Endothelial cell of umbilical vein (primary cell): ENCODE data around the gene SH3D21. TPM values are rescaled to one million over a fixed set of nuclear protein-coding genes. Genes with fewer than 3 reads are reported as not detected.

Source experiments
- BruUV-seq: library from RNA; stranded (reverse); fragments of 400-500 nt; replicated peaks from 2 replicates; lab custom pipeline; 2021; lab: Mats Ljungman, UMichigan
- CTCF ChIA-PET: fragments of 300-600, 350-600 bp; sonication (Branson Sonifier 250); formaldehyde crosslinking; loops from one replicate; lab custom pipeline; 2021; ENCODE audit warnings: antibody characterized with exemption, inconsistent platforms; lab: Charles Lee
- POLR2A ChIA-PET: fragments of 300-600, 350-600 bp; sonication (Branson Sonifier 250); formaldehyde crosslinking; loops from one replicate; lab custom pipeline; 2021; ENCODE audit warnings: antibody characterized with exemption, inconsistent platforms; lab: Charles Lee
- DNase-seq: peaks from one replicate; pipeline ENCODE4 v3.0.0-alpha.2; 2011; ENCODE audit warnings: low read depth, low spot score
- FAIRE-seq: peaks from 2 replicates; lab custom pipeline; 2011; peaks lifted over from hg19 to GRCh38; lab: Jason Lieb, UNC
- H2AFZ ChIP-seq: 2 replicates; pipeline ENCODE4 v1.6.0; 2012; ENCODE audit warnings: low read depth, low read length, control low read depth, inconsistent platforms
- H3K27ac ChIP-seq: 2 replicates; pipeline ENCODE4 v1.5.1; 2011; ENCODE audit warnings: low read depth, mild to moderate bottlenecking, control low read depth, low read length, moderate library complexity; ENCODE audit not compliant: insufficient read depth
- H3K27me3 ChIP-seq, 2 experiments: 2 replicates each; pipeline versions ENCODE4 v1.6.0 to v1.6.1; 2011; ENCODE audit warnings: low read length in 2 of 2, mixed read lengths in 1 of 2; ENCODE audit not compliant: control insufficient read depth in 2 of 2, insufficient read depth in 2 of 2
- H3K36me3 ChIP-seq, 2 experiments: 2 replicates in 1 of 2; 3 replicates in 1 of 2; pipeline ENCODE4 v1.5.1; 2011; ENCODE audit warnings: low read length in 2 of 2, mild to moderate bottlenecking in 1 of 2, moderate library complexity in 1 of 2; ENCODE audit not compliant: control insufficient read depth in 2 of 2, insufficient read depth in 2 of 2; ENCODE audit errors: extremely low read depth in 1 of 2
- H3K4me1 ChIP-seq: 3 replicates; pipeline ENCODE4 v1.5.1; 2011; ENCODE audit warnings: mild to moderate bottlenecking, low read length; ENCODE audit not compliant: control insufficient read depth, insufficient read depth; ENCODE audit errors: extremely low read depth
- H3K4me2 ChIP-seq: 2 replicates; pipeline ENCODE4 v1.6.1; 2011; ENCODE audit warnings: low read length, control low read depth, mixed read lengths; ENCODE audit not compliant: insufficient read depth
- H3K4me3 ChIP-seq, 3 experiments: fragments of 200-600 bp in 1 of 3; sonication (generic), shearing (Covaris generic) in 1 of 3; replicated peaks in 1 of 3; 2 replicates each; pipeline ENCODE4 v1.5.1; 2011 to 2016; ENCODE audit warnings: control low read depth in 3 of 3, low read length in 3 of 3, mild to moderate bottlenecking in 2 of 3, inconsistent platforms in 1 of 3, low read depth in 1 of 3, moderate library complexity in 1 of 3; ENCODE audit not compliant: insufficient read depth in 1 of 3
- H3K79me2 ChIP-seq: 2 replicates; pipeline ENCODE4 v1.6.0; 2012; ENCODE audit warnings: low read length, inconsistent platforms; ENCODE audit not compliant: control insufficient read depth, insufficient read depth
- H3K9ac ChIP-seq: replicated peaks from 2 replicates; pipeline ENCODE3; 2011; ENCODE audit warnings: low read length, control low read depth; ENCODE audit not compliant: insufficient read depth; ENCODE audit errors: extremely low read depth
- H3K9me1 ChIP-seq: replicated peaks from 3 replicates; pipeline ENCODE4 v1.6.0; 2011; ENCODE audit warnings: mild to moderate bottlenecking, low read length; ENCODE audit not compliant: control insufficient read depth, insufficient read depth; ENCODE audit errors: extremely low read depth
- H3K9me3 ChIP-seq: replicated peaks from 2 replicates; pipeline ENCODE4 v1.5.1; 2012; ENCODE audit warnings: low read length, inconsistent platforms; ENCODE audit not compliant: control insufficient read depth, insufficient read depth
- H4K20me1 ChIP-seq: replicated peaks from 2 replicates; pipeline ENCODE3; 2011; ENCODE audit warnings: mild to moderate bottlenecking, low read length; ENCODE audit not compliant: control insufficient read depth, insufficient read depth; ENCODE audit errors: extremely low read depth
- CTCF ChIP-seq, 2 donors: IDR thresholded peaks; 1 replicate in 1 of 2; 2 replicates in 1 of 2; pipeline ENCODE4 v1.5.1; 2011; ENCODE audit warnings: low read length in 2 of 2, mild to moderate bottlenecking in 2 of 2, moderate library complexity in 2 of 2, control low read depth in 1 of 2, inconsistent platforms in 1 of 2, low read depth in 1 of 2; ENCODE audit not compliant: insufficient read depth in 1 of 2; ENCODE audit errors: extremely low read depth in 1 of 2
- EZH2 ChIP-seq: IDR thresholded peaks from 2 replicates; pipeline ENCODE4 v1.6.1; 2012; ENCODE audit warnings: borderline replicate concordance, low read depth, mild to moderate bottlenecking, moderate library complexity, low read length, inconsistent platforms; ENCODE audit not compliant: severe bottlenecking
- FOS ChIP-seq: IDR thresholded peaks from 2 replicates; pipeline ENCODE4 v1.6.1; 2011; ENCODE audit warnings: mild to moderate bottlenecking, low read length, moderate library complexity, borderline replicate concordance; ENCODE audit not compliant: insufficient read depth
- GATA2 ChIP-seq: IDR thresholded peaks from 2 replicates; pipeline ENCODE4 v1.7.0; 2011; ENCODE audit warnings: low read depth, mild to moderate bottlenecking, moderate library complexity, mixed read lengths, low read length; ENCODE audit not compliant: insufficient read length, insufficient read depth
- JUN ChIP-seq: IDR thresholded peaks from 2 replicates; pipeline ENCODE4 v1.6.1; 2011; ENCODE audit warnings: borderline replicate concordance, low read depth; ENCODE audit not compliant: insufficient read length, insufficient read depth
- MAX ChIP-seq: IDR thresholded peaks from 2 replicates; pipeline ENCODE4 v1.6.1; 2011; ENCODE audit not compliant: insufficient read depth, insufficient read length
- MYC ChIP-seq: IDR thresholded peaks from one replicate; pipeline ENCODE4 v1.6.1; 2011; ENCODE audit warnings: mild to moderate bottlenecking, low read depth, low read length
- POLR2A ChIP-seq: IDR thresholded peaks from 2 replicates; pipeline ENCODE4 v1.6.1; 2012; ENCODE audit warnings: low read depth, mild to moderate bottlenecking, control low read depth, low read length
- POLR2AphosphoS5 ChIP-seq: IDR thresholded peaks from 2 replicates; pipeline ENCODE4 v1.6.1; 2012; ENCODE audit warnings: low read depth, mild to moderate bottlenecking, control low read depth, low read length, moderate library complexity; ENCODE audit not compliant: insufficient read depth
- dilution Hi-C: fragments of 300-500 bp; cut with MboI; formaldehyde crosslinking; loops from one replicate; pipeline ENCODE4 v1.15.0; 2019; ENCODE audit warnings: low sequenced_read_pairs; ENCODE audit not compliant: extremely low pct_ligation_motif_present
- intact Hi-C: fragments of 100-400 bp; cut with micrococcal nuclease; formaldehyde crosslinking; loops from one replicate; pipeline ENCODE4 v1.10.0; 2022
- polyA plus RNA-seq, 4 experiments: library from polyadenylated mRNA; depleted of rRNA in 3 of 4; stranded (reverse) in 3 of 4; unstranded in 1 of 4; fragments of >200 nt; gene quantifications; 2 replicates each; pipeline versions ENCODE4 v1.2.1 to v1.2.3, GENCODE V29; 2011 to 2012; ENCODE audit warnings: missing spikeins in 1 of 4
- total RNA-seq: library from RNA; stranded (reverse); gene quantifications from 2 replicates; pipeline ENCODE4 v1.2.3, GENCODE V29; 2021

SH3D21 gene
- total and polyA plus RNA-seq, 2 donors (not counting 3 experiments of a cell fraction or from before 2014, with no cell fraction given) = 1.8 to 7.2 TPM

- DNase-seq (no peak), FAIRE-seq (no peak)
- dilution Hi-C loops (no loop called here), intact Hi-C loops (no loop called here)
- no peak for TF ChIP-seq EZH2
- TF ChIP-seq POLR2AphosphoS5 = no peak
- H2AFZ ChIP-seq = no peak overlapping the region
- H3K9me3 ChIP-seq = no peaks in the 10 kb centered on the region
- H3K9me1 ChIP-seq = no peaks in the 10 kb centered on the region
- H3K4me3 ChIP-seq = no peak overlapping the region
- no peaks in the 10 kb centered on the region for H3K27me3 ChIP-seq
- no peaks in the 10 kb centered on the region for H3K4me1 ChIP-seq
- H3K27ac ChIP-seq = no peak overlapping the region
- no peak overlapping the region for H3K4me2 ChIP-seq
- H3K36me3 ChIP-seq = peaks cover 7 to 11% of the 10 kb centered on the region in 2 experiments
- no TSS peak for BruUV-seq
- no peaks in the 10 kb centered on the region for H4K20me1 ChIP-seq
- H3K9ac ChIP-seq = no peak overlapping the region
- peaks cover 43% of the 10 kb centered on the region for H3K79me2 ChIP-seq
- CTCF ChIA-PET = interaction anchor here (0.9 to 4.1 kb wide), 5 partner anchors 11 to 131 kb away, joined by 3 to 15 read pairs (median 3); partner anchors contain the start of gene TRAPPC3
- POLR2A ChIA-PET = no interaction called here
Measured at GRCh38 chr1:36279789-36280296, 26.3 kb upstream of the SH3D21 start.

DNA sequence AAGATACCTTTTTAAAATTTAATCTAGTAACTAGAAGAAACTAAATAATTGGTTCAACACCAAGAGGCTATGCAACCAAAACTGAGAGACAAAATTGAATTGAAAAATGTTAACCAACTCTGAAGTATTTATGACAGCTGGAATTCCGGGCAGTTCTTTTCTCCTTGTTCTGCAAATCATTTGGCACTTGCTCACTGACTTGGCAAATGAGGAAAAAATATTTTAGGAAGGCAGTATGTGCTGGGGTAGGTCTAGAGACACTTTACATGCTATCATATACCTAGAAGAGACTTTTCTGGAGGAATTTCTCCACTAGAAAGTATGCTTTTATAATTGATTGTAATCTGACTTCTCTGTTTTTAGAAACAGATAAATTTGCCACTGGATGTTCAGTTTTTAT lies 22.1 kb upstream of the SH3D21 start:
- ChIA-PET POLR2A (no interaction called here), CTCF (interaction anchor here (1.2 to 2.2 kb wide), 4 partner anchors 101 to 149 kb away, joined by 3 to 11 read pairs (median 3); no protein-coding TSS in a partner anchor)
- H3K4me1 ChIP-seq = no peaks in the 10 kb centered on the region
- no peak for DNase-seq
- no peak overlapping the region for H3K4me3 ChIP-seq
- no peak overlapping the region for H3K27ac ChIP-seq
- no peak for TF ChIP-seq POLR2AphosphoS5
- no peak for TF ChIP-seq MYC
- TF ChIP-seq CTCF (IDR thresholded peaks at IDR 0.05; ENCODE audit: extremely low read depth in 1 of 2, insufficient read depth in 1 of 2, low read depth in 1 of 2, low read length in 2 of 2) = no peak
- no peak for TF ChIP-seq EZH2
- TF ChIP-seq FOS = no peak
- TF ChIP-seq POLR2A = no peak
- no peak for TF ChIP-seq JUN
- no peak for TF ChIP-seq GATA2
- TF ChIP-seq MAX = no peak
- no peak overlapping the region for H3K9ac ChIP-seq
- no peak for FAIRE-seq
- H2AFZ ChIP-seq = no peak overlapping the region
- peaks cover 26 to 33% of the 10 kb centered on the region in 2 experiments for H3K36me3 ChIP-seq
- no peaks in the 10 kb centered on the region for H3K27me3 ChIP-seq
- dilution Hi-C loops = no loop called here
- no peaks in the 10 kb centered on the region for H3K9me3 ChIP-seq
- H4K20me1 ChIP-seq = no peaks in the 10 kb centered on the region
- intact Hi-C loops = loop anchor here (2.0 kb wide), 1 partner anchor 59 kb away; the partner anchor contains the start of gene THRAP3
- H3K79me2 ChIP-seq = peaks cover 51% of the 10 kb centered on the region
- no TSS peak for BruUV-seq
- H3K9me1 ChIP-seq = no peaks in the 10 kb centered on the region
- H3K4me2 ChIP-seq = no peak overlapping the region
